HepG2 (cell line): ENCODE results near the gene HSD3B7. TPM values are rescaled to one million over a fixed set of nuclear protein-coding genes. Genes with fewer than 3 reads are reported as not detected.

ENCODE experiments used
- ARNT ChIP-seq: fragments of 450-650 bp; IDR thresholded peaks from 2 replicates; pipeline ENCODE4 v1.6.1; 2017
- ERF ChIP-seq: IDR thresholded peaks from 2 replicates; pipeline ENCODE4 v1.6.1; 2018; ENCODE audit warnings: missing biosample characterization, missing genetic modification reagents
- FOXA1 ChIP-seq, 2 experiments: fragments of 450-650 bp in 1 of 2; sonication (generic) in 1 of 2; formaldehyde crosslinking in 1 of 2; IDR thresholded peaks; 2 replicates each; pipeline versions ENCODE4 v1.4.0 to v1.6.1; 2016 to 2020; ENCODE audit warnings: missing genetic modification reagents in 1 of 2
- FOXJ3 ChIP-seq: sonication (generic); formaldehyde crosslinking; IDR thresholded peaks from 2 replicates; pipeline ENCODE4 v1.4.0; 2020; ENCODE audit warnings: missing genetic modification reagents, mild to moderate bottlenecking, borderline replicate concordance
- HDAC6 ChIP-seq: fragments of 200-600 bp; sonication (generic); IDR thresholded peaks from 2 replicates; pipeline ENCODE4 v1.7.0; 2017; ENCODE audit warnings: mild to moderate bottlenecking, antibody characterized with exemption, low read length, low read depth
- KLF6 ChIP-seq: IDR thresholded peaks from 2 replicates; pipeline ENCODE4 v1.8.0; 2016; ENCODE audit warnings: missing biosample characterization, missing genetic modification reagents
- MTF2 ChIP-seq: sonication (generic); formaldehyde crosslinking; IDR thresholded peaks from 2 replicates; pipeline ENCODE4 v1.5.0; 2020; ENCODE audit warnings: missing genetic modification reagents, borderline replicate concordance
- MZF1 ChIP-seq: sonication (generic); formaldehyde crosslinking; IDR thresholded peaks from 2 replicates; pipeline ENCODE4 v1.8.1; 2023; ENCODE audit warnings: mild to moderate bottlenecking, missing genetic modification reagents, borderline replicate concordance
- SAP130 ChIP-seq: IDR thresholded peaks from 2 replicates; pipeline ENCODE4 v1.6.1; 2016; ENCODE audit warnings: low read depth
- SMARCC2 ChIP-seq: fragments of 450-650 bp; IDR thresholded peaks from 2 replicates; pipeline ENCODE4 v1.6.1; 2017; ENCODE audit warnings: antibody characterized with exemption, mild to moderate bottlenecking
- SOX6 ChIP-seq, 2 experiments: fragments of 450-650 bp in 1 of 2; sonication (generic) in 1 of 2; formaldehyde crosslinking in 1 of 2; IDR thresholded peaks; 2 replicates each; pipeline versions ENCODE4 v1.4.0 to v1.6.1; 2017 to 2020; ENCODE audit warnings: antibody characterized with exemption in 1 of 2, mild to moderate bottlenecking in 1 of 2, missing genetic modification reagents in 1 of 2
- STAT6 ChIP-seq: sonication (generic); formaldehyde crosslinking; IDR thresholded peaks from 2 replicates; pipeline ENCODE4 v1.4.0; 2020; ENCODE audit warnings: missing genetic modification reagents, mild to moderate bottlenecking, borderline replicate concordance
- TBX3 ChIP-seq: fragments of 450-650 bp; IDR thresholded peaks from 2 replicates; pipeline ENCODE4 v1.6.1; 2017; ENCODE audit warnings: antibody characterized with exemption, mild to moderate bottlenecking, inconsistent platforms, borderline replicate concordance
- TEF ChIP-seq: sonication (generic); formaldehyde crosslinking; IDR thresholded peaks from 2 replicates; pipeline ENCODE4 v1.5.0; 2020; ENCODE audit warnings: missing genetic modification reagents
- TMF1 ChIP-seq: sonication (generic); formaldehyde crosslinking; IDR thresholded peaks from 2 replicates; pipeline ENCODE4 v1.8.1; 2022; ENCODE audit warnings: low read depth, missing genetic modification reagents
- ZBTB38 ChIP-seq: sonication (generic); formaldehyde crosslinking; IDR thresholded peaks from 2 replicates; pipeline ENCODE4 v1.5.1; 2020; ENCODE audit warnings: mild to moderate bottlenecking, missing genetic modification reagents
- ZFX ChIP-seq: sonication (generic); formaldehyde crosslinking; IDR thresholded peaks from 2 replicates; pipeline ENCODE4 v1.4.0; 2020; ENCODE audit warnings: mild to moderate bottlenecking, low read depth, missing genetic modification reagents, moderate library complexity
- ZNF121 ChIP-seq: sonication (generic); formaldehyde crosslinking; IDR thresholded peaks from 2 replicates; pipeline ENCODE4 v1.5.0; 2020; ENCODE audit warnings: mild to moderate bottlenecking, missing genetic modification reagents
- ZNF382 ChIP-seq: sonication (generic); formaldehyde crosslinking; IDR thresholded peaks from 2 replicates; pipeline ENCODE4 v1.5.0; 2020; ENCODE audit warnings: missing genetic modification reagents, mild to moderate bottlenecking, borderline replicate concordance
- ZNF572 ChIP-seq: sonication (generic); formaldehyde crosslinking; IDR thresholded peaks from 2 replicates; pipeline ENCODE4 v1.5.1; 2020; ENCODE audit warnings: mild to moderate bottlenecking, missing genetic modification reagents
- ZNF7 ChIP-seq: IDR thresholded peaks from 2 replicates; pipeline ENCODE4 v1.6.1; 2016; ENCODE audit warnings: missing biosample characterization, missing genetic modification reagents
- polyA plus RNA-seq, 8 experiments: library from polyadenylated mRNA; depleted of rRNA in 3 of 8; stranded (reverse) in 7 of 8; unstranded in 1 of 8; fragments of >200 nt; fragmentation: Illumina TruSeq in 4 of 8; extraction: Trizol in 4 of 8; gene quantifications; 2 replicates each; pipeline versions ENCODE4 v1.2.1 to v1.2.3, GENCODE V29; 2011 to 2016; ENCODE audit warnings: low read depth in 4 of 8, missing spikeins in 1 of 8, mixed read lengths in 1 of 8; ENCODE audit not compliant: insufficient read depth in 1 of 8
- total RNA-seq, 5 experiments: library from RNA; depleted of rRNA; stranded (reverse); fragments of >200 nt; fragmentation: Illumina TruSeq; extraction: Trizol; gene quantifications; 2 replicates each; pipeline ENCODE4 v1.2.3, GENCODE V29; 2016; ENCODE audit warnings: low read depth in 1 of 5
- TF ChIP-seq, protein P1 (sequence below): sonication (generic); formaldehyde crosslinking; IDR thresholded peaks from 2 replicates; pipeline ENCODE4 v1.5.1; 2020; ENCODE audit warnings: mild to moderate bottlenecking, missing genetic modification reagents
- TF ChIP-seq, protein P2 (sequence below): sonication (generic); formaldehyde crosslinking; IDR thresholded peaks from 2 replicates; pipeline ENCODE4 v1.8.1; 2023; ENCODE audit warnings: missing genetic modification reagents, inconsistent platforms, borderline replicate concordance

HSD3B7 gene
- total and polyA plus RNA-seq, 2 of the 13 experiments (the other 11 are each of a cell fraction or from before 2014, with no cell fraction given): 32.9 to 69.7 TPM

DNA sequence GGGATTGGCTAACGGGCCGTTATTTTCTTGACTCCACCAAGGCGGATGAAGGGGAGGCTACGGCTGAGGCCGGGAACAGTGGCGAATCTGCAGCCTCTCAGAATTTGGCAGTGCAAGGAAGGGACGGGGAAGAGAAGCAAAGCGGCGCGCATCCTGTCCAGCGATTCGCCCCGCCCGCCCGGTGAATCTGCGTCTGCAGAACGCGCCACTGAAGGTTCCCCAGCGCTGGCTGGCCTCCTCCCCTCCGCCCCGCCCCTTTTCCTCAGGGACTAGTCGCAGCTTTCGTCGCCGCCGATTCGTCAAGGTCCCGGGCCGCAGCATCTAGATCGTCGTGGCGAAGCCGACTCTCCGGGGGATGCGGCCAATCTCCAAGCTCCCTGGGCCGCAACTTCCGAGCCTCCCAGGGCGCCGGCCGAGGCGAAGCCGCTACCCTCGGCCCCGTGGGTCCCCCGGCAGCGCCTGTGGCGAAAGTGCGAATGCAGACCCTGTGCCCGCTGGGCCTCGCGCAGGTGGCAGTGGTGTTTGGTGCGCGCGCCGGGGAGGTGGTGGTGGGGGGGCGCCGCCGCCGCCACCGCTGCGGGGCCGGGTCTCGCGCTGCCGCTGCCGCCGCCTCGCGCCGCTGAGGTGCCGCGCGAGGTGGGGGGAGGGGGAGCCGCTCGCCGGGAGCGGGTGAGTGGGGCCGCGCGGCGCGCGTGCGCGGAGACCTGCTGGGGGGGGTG, 27.4 kb upstream of the HSD3B7 start, which contains the start of gene SETD1A (continued):
- TF ChIP-seq TEF (CRISPR knock-in tag) (no peak; the same call in 1 of the 2 replicates), HDAC6 (peak; percentile 85; the same call in 1 of the 2 replicates), STAT6 (CRISPR knock-in tag) (no peak), MZF1 (no peak), MTF2 (CRISPR knock-in tag) (no peak), ZNF7 (CRISPR knock-in tag) (no peak), SMARCC2 (no peak), FOXJ3 (CRISPR knock-in tag) (peak; percentile 23; the same call in 1 of the 2 replicates), FOXA1 (IDR thresholded peaks at IDR 0.05) (no peak), FOXA1 (CRISPR knock-in tag; IDR thresholded peaks at IDR 0.05) (no peak), ERF (CRISPR knock-in tag) (peak; percentile 69), SAP130 (CRISPR knock-in tag) (peak; percentile 78), ZNF572 (CRISPR knock-in tag) (peak; percentile 58; the same call in 1 of the 2 replicates), KLF6 (CRISPR knock-in tag) (no peak; the same call in none of the 2 replicates), TBX3 (peak; percentile 89), ARNT (no peak), ZNF121 (CRISPR knock-in tag) (peak; percentile 37; the same call in 1 of the 2 replicates), ZBTB38 (CRISPR knock-in tag) (no peak), ZNF382 (CRISPR knock-in tag) (no peak), ZFX (CRISPR knock-in tag) (peak; percentile 89), SOX6 (IDR thresholded peaks at IDR 0.05) (no peak), SOX6 (CRISPR knock-in tag; IDR thresholded peaks at IDR 0.05) (no peak), TMF1 (CRISPR knock-in tag) (peak; percentile 69)
- TF ChIP-seq, protein P1, sequence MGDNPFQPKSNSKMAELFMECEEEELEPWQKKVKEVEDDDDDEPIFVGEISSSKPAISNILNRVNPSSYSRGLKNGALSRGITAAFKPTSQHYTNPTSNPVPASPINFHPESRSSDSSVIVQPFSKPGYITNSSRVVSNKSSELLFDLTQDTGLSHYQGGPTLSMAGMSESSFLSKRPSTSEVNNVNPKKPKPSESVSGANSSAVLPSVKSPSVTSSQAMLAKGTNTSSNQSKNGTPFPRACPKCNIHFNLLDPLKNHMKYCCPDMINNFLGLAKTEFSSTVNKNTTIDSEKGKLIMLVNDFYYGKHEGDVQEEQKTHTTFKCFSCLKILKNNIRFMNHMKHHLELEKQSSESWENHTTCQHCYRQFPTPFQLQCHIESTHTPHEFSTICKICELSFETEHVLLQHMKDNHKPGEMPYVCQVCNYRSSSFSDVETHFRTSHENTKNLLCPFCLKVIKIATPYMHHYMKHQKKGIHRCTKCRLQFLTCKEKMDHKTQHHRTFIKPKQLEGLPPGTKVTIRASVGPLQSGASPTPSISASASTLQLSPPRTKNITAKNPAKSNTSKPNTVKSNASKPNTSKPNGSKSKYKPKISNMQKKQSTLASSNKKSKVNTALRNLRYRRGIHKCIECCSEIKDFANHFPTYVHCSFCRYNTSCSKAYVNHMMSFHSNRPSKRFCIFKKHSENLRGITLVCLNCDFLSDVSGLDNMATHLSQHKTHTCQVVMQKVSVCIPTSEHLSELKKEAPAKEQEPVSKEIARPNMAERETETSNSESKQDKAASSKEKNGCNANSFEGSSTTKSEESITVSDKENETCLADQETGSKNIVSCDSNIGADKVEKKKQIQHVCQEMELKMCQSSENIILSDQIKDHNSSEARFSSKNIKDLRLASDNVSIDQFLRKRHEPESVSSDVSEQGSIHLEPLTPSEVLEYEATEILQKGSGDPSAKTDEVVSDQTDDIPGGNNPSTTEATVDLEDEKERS (CRISPR knock-in tag): no peak; the same call in 1 of the 2 replicates
- TF ChIP-seq, protein P2, sequence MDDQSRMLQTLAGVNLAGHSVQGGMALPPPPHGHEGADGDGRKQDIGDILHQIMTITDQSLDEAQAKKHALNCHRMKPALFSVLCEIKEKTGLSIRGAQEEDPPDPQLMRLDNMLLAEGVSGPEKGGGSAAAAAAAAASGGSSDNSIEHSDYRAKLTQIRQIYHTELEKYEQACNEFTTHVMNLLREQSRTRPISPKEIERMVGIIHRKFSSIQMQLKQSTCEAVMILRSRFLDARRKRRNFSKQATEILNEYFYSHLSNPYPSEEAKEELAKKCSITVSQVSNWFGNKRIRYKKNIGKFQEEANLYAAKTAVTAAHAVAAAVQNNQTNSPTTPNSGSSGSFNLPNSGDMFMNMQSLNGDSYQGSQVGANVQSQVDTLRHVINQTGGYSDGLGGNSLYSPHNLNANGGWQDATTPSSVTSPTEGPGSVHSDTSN (CRISPR knock-in tag): no peak
